K562 (cell line): ENCODE measurements around the gene EMILIN3. TPM values are rescaled to one million over a fixed set of nuclear protein-coding genes. Genes with fewer than 3 reads are reported as not detected.

Source experiments
- CHD1 ChIP-seq: fragments of 200-600 bp; sonication (generic); IDR thresholded peaks from one replicate; pipeline ENCODE4 v1.6.1; 2012; ENCODE audit warnings: mild to moderate bottlenecking, moderate library complexity, low read length, inconsistent platforms
- CTBP1 ChIP-seq: fragments of 450-650 bp; IDR thresholded peaks from 2 replicates; pipeline ENCODE4 v1.6.1; 2016; ENCODE audit warnings: borderline replicate concordance
- ESRRA ChIP-seq: fragments of 450-650 bp; IDR thresholded peaks from 2 replicates; pipeline ENCODE4 v1.6.1; 2014; ENCODE audit warnings: low read depth, mild to moderate bottlenecking, moderate library complexity, borderline replicate concordance
- HNRNPL ChIP-seq: fragments of 200-400 bp; formaldehyde crosslinking; IDR thresholded peaks from 2 replicates; pipeline ENCODE4 v1.6.1; 2017; ENCODE audit warnings: low read depth, mild to moderate bottlenecking, low read length
- ILF3 ChIP-seq: fragments of 450-650 bp; IDR thresholded peaks from 2 replicates; pipeline ENCODE4 v1.6.1; 2018; ENCODE audit warnings: antibody characterized with exemption, mild to moderate bottlenecking, moderate library complexity, borderline replicate concordance
- SETDB1 ChIP-seq: IDR thresholded peaks from one replicate; pipeline ENCODE4 v1.6.1; 2012; ENCODE audit warnings: low read length, control low read depth, inconsistent platforms
- SIN3A ChIP-seq, 2 experiments: fragments of 150-350 bp in 1 of 2; IDR thresholded peaks; 2 replicates each; pipeline ENCODE4 v1.6.1; 2011 to 2016; ENCODE audit warnings: borderline replicate concordance in 2 of 2, low read depth in 2 of 2, low read length in 2 of 2, mild to moderate bottlenecking in 2 of 2, moderate library complexity in 2 of 2; ENCODE audit not compliant: control insufficient read depth in 1 of 2
- SRSF7 ChIP-seq: fragments of 200-400 bp; formaldehyde crosslinking; optimal IDR thresholded peaks from 2 replicates; pipeline ENCODE3; 2017; ENCODE audit warnings: mild to moderate bottlenecking, low read depth, low read length
- SUPT5H ChIP-seq: fragments of 450-650 bp; IDR thresholded peaks from 2 replicates; pipeline ENCODE4 v1.6.1; 2016
- XRCC5 ChIP-seq: fragments of 200-400 bp; formaldehyde crosslinking; IDR thresholded peaks from 2 replicates; pipeline ENCODE4 v1.6.1; 2017; ENCODE audit warnings: low read depth, mild to moderate bottlenecking, low read length
- ZFP1 ChIP-seq: fragments of 450-650 bp; formaldehyde crosslinking; IDR thresholded peaks from 2 replicates; pipeline ENCODE4 v1.4.0; 2020; ENCODE audit warnings: mild to moderate bottlenecking, mixed read lengths
- ZNF124 ChIP-seq: sonication (generic); formaldehyde crosslinking; IDR thresholded peaks from 2 replicates; pipeline ENCODE4 v1.8.1; 2022; ENCODE audit warnings: missing genetic modification reagents
- polyA plus RNA-seq, 8 experiments: library from polyadenylated mRNA; depleted of rRNA in 4 of 8; stranded (reverse) in 5 of 8; unstranded in 3 of 8; fragments of >200 nt; fragmentation: Nextera tagmentation in 2 of 8; fragmentation: Illumina TruSeq in 1 of 8; extraction: Ambion mirVana in 2 of 8; extraction: Trizol in 1 of 8; gene quantifications; 2 replicates each; pipeline versions ENCODE4 v1.2.1 to v1.2.3, GENCODE V29; 2011 to 2014; ENCODE audit warnings: inconsistent platforms in 1 of 8, missing spikeins in 1 of 8
- total RNA-seq, 7 experiments: library from RNA; depleted of rRNA in 6 of 7; stranded (reverse); fragments of >200 nt in 6 of 7; fragmentation: Illumina TruSeq in 2 of 7; extraction: Trizol in 2 of 7; gene quantifications; 2 replicates each; pipeline versions ENCODE4 v1.2.1 to v1.2.3, GENCODE V29; 2011 to 2021; ENCODE audit warnings: low replicate concordance in 1 of 7
- TF ChIP-seq, protein P1 (sequence below): sonication (generic); formaldehyde crosslinking; IDR thresholded peaks from 2 replicates; pipeline ENCODE4 v1.8.1; 2023; ENCODE audit warnings: mild to moderate bottlenecking, missing genetic modification reagents
- TF ChIP-seq, protein P2 (sequence below): fragments of 450-650 bp; formaldehyde crosslinking; IDR thresholded peaks from 2 replicates; pipeline ENCODE4 v1.4.0; 2022; ENCODE audit warnings: missing genetic modification characterization
- TF ChIP-seq, protein P3 (sequence below), 2 experiments: fragments of 450-650 bp in 1 of 2; sonication (generic) in 1 of 2; formaldehyde crosslinking in 1 of 2; IDR thresholded peaks in 1 of 2; conservative IDR thresholded peaks in 1 of 2; 2 replicates each; pipeline versions ENCODE4 v1.6.1 to v1.8.1; 2016 to 2023; ENCODE audit warnings: mild to moderate bottlenecking in 2 of 2, moderate library complexity in 2 of 2, inconsistent platforms in 1 of 2, missing genetic modification reagents in 1 of 2
- TF ChIP-seq, protein P4 (sequence below): fragments of 450-650 bp; IDR thresholded peaks from 2 replicates; pipeline ENCODE4 v1.6.1; 2018; ENCODE audit not compliant: partially characterized antibody
- TF ChIP-seq, protein P5 (sequence below): fragments of 250-450 bp; sonication (Bioruptor Pico); IDR thresholded peaks from 2 replicates; pipeline ENCODE4 v1.4.0; 2020; ENCODE audit warnings: borderline replicate concordance

Gene EMILIN3
- total and polyA plus RNA-seq, 9 of the 15 experiments (the other 6 are each of a cell fraction or from before 2014, with no cell fraction given): 0.01 to 0.07 TPM; not detected in 7

DNA sequence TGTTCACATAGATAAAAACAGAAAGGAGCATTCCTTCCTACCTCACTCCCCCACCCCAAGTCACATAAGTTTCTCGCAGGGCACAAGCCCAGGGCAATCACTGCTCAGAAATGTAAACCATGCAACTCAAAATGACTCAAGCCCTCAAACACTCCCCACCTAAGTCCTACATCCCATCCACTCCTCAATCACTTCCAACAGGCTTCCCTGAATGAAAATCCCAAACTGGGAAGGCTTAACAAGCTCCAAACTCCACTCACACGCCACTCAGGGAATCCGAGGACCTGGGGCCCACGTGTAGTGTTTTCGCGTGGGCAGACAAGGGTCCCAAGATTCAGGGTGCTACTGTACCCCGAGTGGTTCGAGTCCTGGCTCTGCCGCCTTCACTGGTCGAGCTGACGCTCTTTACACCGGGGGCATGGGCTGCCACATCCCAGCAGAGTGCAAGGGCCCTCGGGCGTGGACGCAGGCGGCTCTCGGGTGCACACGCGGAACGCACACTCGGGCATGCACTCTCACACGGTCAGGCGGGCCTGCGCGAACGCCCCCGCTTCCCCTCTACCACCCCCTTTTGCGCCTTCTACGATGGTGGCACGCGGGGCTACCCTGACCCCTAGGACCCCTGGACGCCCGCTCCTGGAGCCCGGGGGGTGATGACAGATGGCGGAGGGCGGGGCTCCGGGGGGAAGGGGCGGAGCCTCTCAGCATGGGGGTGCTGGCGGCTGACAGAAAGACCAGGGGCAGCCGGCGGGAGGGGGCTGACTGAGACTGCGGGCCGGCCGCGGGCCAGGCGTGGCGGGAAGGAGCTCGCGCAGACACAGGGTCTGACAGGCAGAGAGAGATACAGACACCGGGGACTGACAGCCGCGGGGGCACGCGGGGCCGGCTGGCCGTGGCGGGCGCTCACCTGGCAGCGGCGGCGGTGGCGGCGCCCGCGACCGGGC is 49.7 kb downstream of the EMILIN3 start (continued):
- TF ChIP-seq, protein P1, sequence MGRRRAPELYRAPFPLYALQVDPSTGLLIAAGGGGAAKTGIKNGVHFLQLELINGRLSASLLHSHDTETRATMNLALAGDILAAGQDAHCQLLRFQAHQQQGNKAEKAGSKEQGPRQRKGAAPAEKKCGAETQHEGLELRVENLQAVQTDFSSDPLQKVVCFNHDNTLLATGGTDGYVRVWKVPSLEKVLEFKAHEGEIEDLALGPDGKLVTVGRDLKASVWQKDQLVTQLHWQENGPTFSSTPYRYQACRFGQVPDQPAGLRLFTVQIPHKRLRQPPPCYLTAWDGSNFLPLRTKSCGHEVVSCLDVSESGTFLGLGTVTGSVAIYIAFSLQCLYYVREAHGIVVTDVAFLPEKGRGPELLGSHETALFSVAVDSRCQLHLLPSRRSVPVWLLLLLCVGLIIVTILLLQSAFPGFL (CRISPR knock-in tag): no peak
- no peak for TF ChIP-seq ESRRA
- no peak for TF ChIP-seq SETDB1
- peak in 1 of 2 experiments; percentile 68; a peak in 1 of 4 replicates for TF ChIP-seq SIN3A (IDR thresholded peaks at IDR 0.05; ENCODE audit: borderline replicate concordance in 2 of 2, control insufficient read depth in 1 of 2, low read depth in 2 of 2, low read length in 2 of 2)
- TF ChIP-seq ILF3: no peak
- TF ChIP-seq, protein P2, sequence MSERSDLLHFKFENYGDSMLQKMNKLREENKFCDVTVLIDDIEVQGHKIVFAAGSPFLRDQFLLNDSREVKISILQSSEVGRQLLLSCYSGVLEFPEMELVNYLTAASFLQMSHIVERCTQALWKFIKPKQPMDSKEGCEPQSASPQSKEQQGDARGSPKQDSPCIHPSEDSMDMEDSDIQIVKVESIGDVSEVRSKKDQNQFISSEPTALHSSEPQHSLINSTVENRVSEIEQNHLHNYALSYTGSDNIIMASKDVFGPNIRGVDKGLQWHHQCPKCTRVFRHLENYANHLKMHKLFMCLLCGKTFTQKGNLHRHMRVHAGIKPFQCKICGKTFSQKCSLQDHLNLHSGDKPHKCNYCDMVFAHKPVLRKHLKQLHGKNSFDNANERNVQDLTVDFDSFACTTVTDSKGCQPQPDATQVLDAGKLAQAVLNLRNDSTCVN (CRISPR knock-in tag): no peak
- TF ChIP-seq CHD1: no peak
- TF ChIP-seq, protein P3, sequence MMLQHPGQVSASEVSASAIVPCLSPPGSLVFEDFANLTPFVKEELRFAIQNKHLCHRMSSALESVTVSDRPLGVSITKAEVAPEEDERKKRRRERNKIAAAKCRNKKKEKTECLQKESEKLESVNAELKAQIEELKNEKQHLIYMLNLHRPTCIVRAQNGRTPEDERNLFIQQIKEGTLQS (IDR thresholded peaks at IDR 0.05): no peak
- TF ChIP-seq, protein P3 (CRISPR knock-in tag; conservative IDR thresholded peaks at IDR 0.05): no peak
- no peak for TF ChIP-seq SUPT5H
- TF ChIP-seq, protein P4, sequence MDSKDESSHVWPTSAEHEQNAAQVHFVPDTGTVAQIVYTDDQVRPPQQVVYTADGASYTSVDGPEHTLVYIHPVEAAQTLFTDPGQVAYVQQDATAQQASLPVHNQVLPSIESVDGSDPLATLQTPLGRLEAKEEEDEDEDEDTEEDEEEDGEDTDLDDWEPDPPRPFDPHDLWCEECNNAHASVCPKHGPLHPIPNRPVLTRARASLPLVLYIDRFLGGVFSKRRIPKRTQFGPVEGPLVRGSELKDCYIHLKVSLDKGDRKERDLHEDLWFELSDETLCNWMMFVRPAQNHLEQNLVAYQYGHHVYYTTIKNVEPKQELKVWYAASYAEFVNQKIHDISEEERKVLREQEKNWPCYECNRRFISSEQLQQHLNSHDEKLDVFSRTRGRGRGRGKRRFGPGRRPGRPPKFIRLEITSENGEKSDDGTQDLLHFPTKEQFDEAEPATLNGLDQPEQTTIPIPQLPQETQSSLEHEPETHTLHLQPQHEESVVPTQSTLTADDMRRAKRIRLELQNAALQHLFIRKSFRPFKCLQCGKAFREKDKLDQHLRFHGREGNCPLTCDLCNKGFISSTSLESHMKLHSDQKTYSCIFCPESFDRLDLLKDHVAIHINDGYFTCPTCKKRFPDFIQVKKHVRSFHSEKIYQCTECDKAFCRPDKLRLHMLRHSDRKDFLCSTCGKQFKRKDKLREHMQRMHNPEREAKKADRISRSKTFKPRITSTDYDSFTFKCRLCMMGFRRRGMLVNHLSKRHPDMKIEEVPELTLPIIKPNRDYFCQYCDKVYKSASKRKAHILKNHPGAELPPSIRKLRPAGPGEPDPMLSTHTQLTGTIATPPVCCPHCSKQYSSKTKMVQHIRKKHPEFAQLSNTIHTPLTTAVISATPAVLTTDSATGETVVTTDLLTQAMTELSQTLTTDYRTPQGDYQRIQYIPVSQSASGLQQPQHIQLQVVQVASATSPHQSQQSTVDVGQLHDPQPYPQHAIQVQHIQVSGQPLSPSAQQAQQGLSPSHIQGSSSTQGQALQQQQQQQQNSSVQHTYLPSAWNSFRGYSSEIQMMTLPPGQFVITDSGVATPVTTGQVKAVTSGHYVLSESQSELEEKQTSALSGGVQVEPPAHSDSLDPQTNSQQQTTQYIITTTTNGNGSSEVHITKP: peak; percentile 82
- no peak for TF ChIP-seq ZNF124 (CRISPR knock-in tag)
- TF ChIP-seq, protein P5, sequence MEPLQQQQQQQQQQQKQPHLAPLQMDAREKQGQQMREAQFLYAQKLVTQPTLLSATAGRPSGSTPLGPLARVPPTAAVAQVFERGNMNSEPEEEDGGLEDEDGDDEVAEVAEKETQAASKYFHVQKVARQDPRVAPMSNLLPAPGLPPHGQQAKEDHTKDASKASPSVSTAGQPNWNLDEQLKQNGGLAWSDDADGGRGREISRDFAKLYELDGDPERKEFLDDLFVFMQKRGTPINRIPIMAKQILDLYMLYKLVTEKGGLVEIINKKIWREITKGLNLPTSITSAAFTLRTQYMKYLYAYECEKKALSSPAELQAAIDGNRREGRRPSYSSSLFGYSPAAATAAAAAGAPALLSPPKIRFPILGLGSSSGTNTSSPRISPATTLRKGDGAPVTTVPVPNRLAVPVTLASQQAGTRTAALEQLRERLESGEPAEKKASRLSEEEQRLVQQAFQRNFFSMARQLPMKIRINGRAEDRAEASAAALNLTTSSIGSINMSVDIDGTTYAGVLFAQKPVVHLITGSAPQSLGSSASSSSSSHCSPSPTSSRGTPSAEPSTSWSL (CRISPR knock-in tag): no peak
- TF ChIP-seq SRSF7: no peak
- TF ChIP-seq ZFP1: no peak
- TF ChIP-seq XRCC5: no peak
- 0 out of 2 replicates have a peak, but pooled peaks have one; percentile 41 for TF ChIP-seq HNRNPL
- TF ChIP-seq CTBP1: no peak
